Smooth muscle cell (in vitro differentiated cells): Measurements from ENCODE around the gene CARD8. TPM values are rescaled to one million over a fixed set of nuclear protein-coding genes. Genes with fewer than 3 reads are reported as not detected.

Source experiments
- DNase-seq: peaks from one replicate; lab custom pipeline; 2025; ENCODE audit not compliant: unreplicated experiment; lab: John Stamatoyannopoulos, UW
- H2AFZ ChIP-seq: fragments of 200-600 bp; sonication (generic); 2 replicates; pipeline ENCODE4 v1.6.0; 2016; ENCODE audit warnings: antibody characterized with exemption, low read depth, mild to moderate bottlenecking
- H3F3A ChIP-seq: fragments of 200-600 bp; sonication (generic); 2 replicates; pipeline ENCODE4 v1.6.0; 2017; ENCODE audit warnings: antibody characterized with exemption, low read depth
- H3K27ac ChIP-seq: fragments of 200-600 bp; sonication (generic); 2 replicates; pipeline ENCODE4 v1.5.1; 2016; ENCODE audit warnings: low read depth, mild to moderate bottlenecking
- H3K27me3 ChIP-seq: fragments of 200-600 bp; sonication (generic); 2 replicates; pipeline ENCODE4 v1.6.1; 2016; ENCODE audit warnings: low read depth, mild to moderate bottlenecking
- H3K36me3 ChIP-seq: fragments of 200-600 bp; sonication (generic); 2 replicates; pipeline ENCODE4 v1.5.1; 2016; ENCODE audit warnings: low read depth
- H3K4me1 ChIP-seq: fragments of 200-600 bp; sonication (generic); 2 replicates; pipeline ENCODE4 v1.5.1; 2016; ENCODE audit warnings: low read depth
- H3K4me2 ChIP-seq: fragments of 200-600 bp; sonication (generic); 2 replicates; pipeline ENCODE4 v1.6.0; 2016; ENCODE audit warnings: mild to moderate bottlenecking
- H3K4me3 ChIP-seq: fragments of 200-600 bp; sonication (generic); 2 replicates; pipeline ENCODE4 v1.5.1; 2016; ENCODE audit warnings: mild to moderate bottlenecking
- H3K79me2 ChIP-seq: fragments of 200-600 bp; sonication (generic); 2 replicates; pipeline ENCODE4 v1.6.0; 2016; ENCODE audit warnings: low read depth, mild to moderate bottlenecking
- H3K9ac ChIP-seq: fragments of 200-600 bp; sonication (generic); 2 replicates; pipeline ENCODE4 v1.6.0; 2016; ENCODE audit warnings: low read depth
- H3K9me3 ChIP-seq: fragments of 200-600 bp; sonication (generic); replicated peaks from 2 replicates; pipeline ENCODE4 v1.5.1; 2016; ENCODE audit warnings: low read depth
- H4K20me1 ChIP-seq: fragments of 200-600 bp; sonication (generic); 2 replicates; pipeline ENCODE4 v1.6.0; 2016; ENCODE audit warnings: low read depth
- CTCF ChIP-seq: fragments of 200-600 bp; sonication (generic); IDR thresholded peaks from 2 replicates; pipeline ENCODE4 v1.5.1; 2017; ENCODE audit warnings: borderline replicate concordance, mild to moderate bottlenecking, antibody characterized with exemption; ENCODE audit not compliant: insufficient read depth, poor library complexity, severe bottlenecking
- WGBS: methylation state at CpG from one replicate; pipeline ENCODE4 v1.1.7; 2016; ENCODE audit warnings: low lambda C conversion rate; 5-methylcytosine and 5-hydroxymethylcytosine counted together
- polyA plus RNA-seq: library from polyadenylated mRNA; unstranded; fragments of >200 nt; fragmentation: Nextera tagmentation; extraction: Ambion mirVana; gene quantifications from 2 replicates; pipeline ENCODE4 v1.2.1, GENCODE V29; 2016
- total RNA-seq: library from RNA; depleted of rRNA; stranded (reverse); fragments of >200 nt; gene quantifications from 2 replicates; pipeline ENCODE4 v1.2.3, GENCODE V29; 2014

The CARD8 gene
- total and polyA plus RNA-seq, 2 experiments from 2014 or later: 9.0 to 17.7 TPM

- Histone ChIP-seq H2AFZ (no peak overlapping the region), H3K27ac (peak overlapping the region; percentile 8), H3K9ac (no peak overlapping the region), H3K27me3 (no peaks in the 10 kb centered on the region), H4K20me1 (no peaks in the 10 kb centered on the region), H3K4me2 (no peak overlapping the region), H3K4me1 (peaks cover 9% of the 10 kb centered on the region), H3F3A (no peaks in the 10 kb centered on the region), H3K79me2 (peaks cover 9% of the 10 kb centered on the region), H3K9me3 (no peaks in the 10 kb centered on the region), H3K36me3 (no peaks in the 10 kb centered on the region), H3K4me3 (no peak overlapping the region)
- no peak for TF ChIP-seq CTCF
- 89% methylated on average over 5 of the region's 5 CpGs for WGBS
- DNase-seq: no peak
Observed at GRCh38 chr19:48168689-48169088, 87.0 kb downstream of the CARD8 start.

GRCh38 chr19:48158210-48158790, 97.4 kb downstream of the CARD8 start:
- no peak overlapping the region for H3K27ac ChIP-seq
- H2AFZ ChIP-seq: no peak overlapping the region
- no peaks in the 10 kb centered on the region for H3K36me3 ChIP-seq
- no peaks in the 10 kb centered on the region for H3K79me2 ChIP-seq
- no peaks in the 10 kb centered on the region for H3K9me3 ChIP-seq
- H3K4me2 ChIP-seq: no peak overlapping the region
- no peak overlapping the region for H3K4me3 ChIP-seq
- no peak for TF ChIP-seq CTCF
- no peak for DNase-seq
- no peaks in the 10 kb centered on the region for H4K20me1 ChIP-seq
- whole genome bisulfite sequencing: 91% methylated on average over 12 of the region's 12 CpGs
- no peaks in the 10 kb centered on the region for H3K27me3 ChIP-seq
- H3F3A ChIP-seq: no peaks in the 10 kb centered on the region
- no peak overlapping the region for H3K9ac ChIP-seq
- H3K4me1 ChIP-seq: no peaks in the 10 kb centered on the region

Other genes with a start within 250 kb of the CARD8 start
- gene CABP5, start 211.8 kb downstream of the CARD8 start, total RNA-seq: not detected in 2 replicates
- not detected in 2 replicates for gene CABP5, start 211.8 kb downstream of the CARD8 start, polyA plus RNA-seq
- 0.40 and 0.63 TPM in 2 replicates for gene PLA2G4C, start 145.1 kb downstream of the CARD8 start, total RNA-seq
- gene PLA2G4C, start 145.1 kb downstream of the CARD8 start, polyA plus RNA-seq: 1.7 and 3.3 TPM in 2 replicates
- 9.8 and 16.5 TPM in 2 replicates for gene LIG1, start 85.6 kb downstream of the CARD8 start, total RNA-seq
- gene LIG1, start 85.6 kb downstream of the CARD8 start, polyA plus RNA-seq: 26.1 and 38.5 TPM in 2 replicates
- 0.18 and 1.3 TPM in 2 replicates for gene ZSWIM9, start 85.2 kb downstream of the CARD8 start, total RNA-seq
- 1.3 and 1.6 TPM in 2 replicates for gene ZSWIM9, start 85.2 kb downstream of the CARD8 start, polyA plus RNA-seq
- 0.22 and 1.5 TPM in 2 replicates for gene ZNF114, start 14.2 kb upstream of the CARD8 start, total RNA-seq
- 0.67 and 3.2 TPM in 2 replicates for gene ZNF114, start 14.2 kb upstream of the CARD8 start, polyA plus RNA-seq
- 74.5 and 95.2 TPM in 2 replicates for gene EMP3, start 69.6 kb upstream of the CARD8 start, total RNA-seq
- gene EMP3, start 69.6 kb upstream of the CARD8 start, polyA plus RNA-seq: 424 and 458 TPM in 2 replicates
- 3.0 and 3.8 TPM in 2 replicates for gene TMEM143, start 108.0 kb upstream of the CARD8 start, total RNA-seq
- 11.2 and 18.7 TPM in 2 replicates for gene TMEM143, start 108.0 kb upstream of the CARD8 start, polyA plus RNA-seq
- not detected in 2 replicates for gene SYNGR4, start 108.5 kb upstream of the CARD8 start, total RNA-seq
- gene SYNGR4, start 108.5 kb upstream of the CARD8 start, polyA plus RNA-seq: 0.98 TPM in 1 of 2 replicates, not detected in the other
- gene KDELR1, start 135.6 kb upstream of the CARD8 start, total RNA-seq: 203 and 239 TPM in 2 replicates
- 296 and 315 TPM in 2 replicates for gene KDELR1, start 135.6 kb upstream of the CARD8 start, polyA plus RNA-seq
- gene GRIN2D, start 137.8 kb upstream of the CARD8 start, total RNA-seq: 3.5 and 4.0 TPM in 2 replicates
- 10.7 and 12.7 TPM in 2 replicates for gene GRIN2D, start 137.8 kb upstream of the CARD8 start, polyA plus RNA-seq
- 11.7 and 22.1 TPM in 2 replicates for gene GRWD1, start 190.1 kb upstream of the CARD8 start, total RNA-seq
- gene GRWD1, start 190.1 kb upstream of the CARD8 start, polyA plus RNA-seq: 23.6 and 25.7 TPM in 2 replicates
- 1.2 and 1.8 TPM in 2 replicates for gene KCNJ14, start 199.7 kb upstream of the CARD8 start, total RNA-seq
- 1.7 and 2.0 TPM in 2 replicates for gene KCNJ14, start 199.7 kb upstream of the CARD8 start, polyA plus RNA-seq
- 44.5 and 49.7 TPM in 2 replicates for gene CYTH2, start 213.5 kb upstream of the CARD8 start, total RNA-seq
- 62.1 and 95.0 TPM in 2 replicates for gene CYTH2, start 213.5 kb upstream of the CARD8 start, polyA plus RNA-seq